ENCODE measurements around the gene SPTBN5. TPM values are rescaled to one million over a fixed set of nuclear protein-coding genes. Genes with fewer than 3 reads are reported as not detected.

The SPTBN5 gene
- total RNA-seq, 1 donor from 2014 or later = 0.17 TPM

- Histone ChIP-seq H3K4me3 (ENCODE audit: low read depth, low read length) (no peak overlapping the region), H3K36me3 (ENCODE audit: control insufficient read depth, insufficient read depth, low read length) (peaks cover 8% of the 10 kb centered on the region), H3K27me3 (ENCODE audit: control insufficient read depth, insufficient read depth, low read length) (no peaks in the 10 kb centered on the region)
- no peak for DNase-seq (ENCODE audit: low read depth)
- TF ChIP-seq CTCF (IDR thresholded peaks at IDR 0.05; ENCODE audit: insufficient read depth, low read length, poor library complexity, severe bottlenecking) = no peak
Measured at GRCh38 chr15:41817327-41817726, 76.5 kb downstream of the SPTBN5 start.

- TF ChIP-seq CTCF (IDR thresholded peaks at IDR 0.05; ENCODE audit: insufficient read depth, low read length, poor library complexity, severe bottlenecking) = no peak
- DNase-seq (ENCODE audit: low read depth) = no peak
- Histone ChIP-seq H3K4me3 (ENCODE audit: low read depth, low read length) (no peak overlapping the region), H3K36me3 (ENCODE audit: control insufficient read depth, insufficient read depth, low read length) (peaks cover 8% of the 10 kb centered on the region), H3K27me3 (ENCODE audit: control insufficient read depth, insufficient read depth, low read length) (no peaks in the 10 kb centered on the region)
Measured at GRCh38 chr15:41816788-41817187, 77.1 kb downstream of the SPTBN5 start.

GRCh38 chr15:41814534-41814933 is 79.3 kb downstream of the SPTBN5 start:
- H3K36me3 ChIP-seq (ENCODE audit: control insufficient read depth, insufficient read depth, low read length) = peaks cover 6% of the 10 kb centered on the region
- H3K27me3 ChIP-seq (ENCODE audit: control insufficient read depth, insufficient read depth, low read length) = no peaks in the 10 kb centered on the region
- H3K4me3 ChIP-seq (ENCODE audit: low read depth, low read length) = no peak overlapping the region
- DNase-seq (ENCODE audit: low read depth) = no peak
- no peak for TF ChIP-seq CTCF (IDR thresholded peaks at IDR 0.05; ENCODE audit: insufficient read depth, low read length, poor library complexity, severe bottlenecking)

GRCh38 chr15:41813426-41813825 is 80.4 kb downstream of the SPTBN5 start:
- no peaks in the 10 kb centered on the region for H3K27me3 ChIP-seq (ENCODE audit: control insufficient read depth, insufficient read depth, low read length)
- DNase-seq (ENCODE audit: low read depth) = no peak
- no peak overlapping the region for H3K4me3 ChIP-seq (ENCODE audit: low read depth, low read length)
- no peak for TF ChIP-seq CTCF (IDR thresholded peaks at IDR 0.05; ENCODE audit: insufficient read depth, low read length, poor library complexity, severe bottlenecking)
- H3K36me3 ChIP-seq (ENCODE audit: control insufficient read depth, insufficient read depth, low read length) = peaks cover 4% of the 10 kb centered on the region

GRCh38 chr15:41812820-41813375 is 81.0 kb downstream of the SPTBN5 start:
- no peak overlapping the region for H3K4me3 ChIP-seq (ENCODE audit: low read depth, low read length)
- no peak for TF ChIP-seq CTCF (IDR thresholded peaks at IDR 0.05; ENCODE audit: insufficient read depth, low read length, poor library complexity, severe bottlenecking)
- peaks cover 4% of the 10 kb centered on the region for H3K36me3 ChIP-seq (ENCODE audit: control insufficient read depth, insufficient read depth, low read length)
- no peak for DNase-seq (ENCODE audit: low read depth)
- no peaks in the 10 kb centered on the region for H3K27me3 ChIP-seq (ENCODE audit: control insufficient read depth, insufficient read depth, low read length)
